ENCODE results near the gene SF3B5.
"Not testable (repeated sequence)": the region's sequence is repeated elsewhere in the genome, so short reads cannot be mapped to it uniquely, and the experiment has no call there.

SF3B5 gene

DNA sequence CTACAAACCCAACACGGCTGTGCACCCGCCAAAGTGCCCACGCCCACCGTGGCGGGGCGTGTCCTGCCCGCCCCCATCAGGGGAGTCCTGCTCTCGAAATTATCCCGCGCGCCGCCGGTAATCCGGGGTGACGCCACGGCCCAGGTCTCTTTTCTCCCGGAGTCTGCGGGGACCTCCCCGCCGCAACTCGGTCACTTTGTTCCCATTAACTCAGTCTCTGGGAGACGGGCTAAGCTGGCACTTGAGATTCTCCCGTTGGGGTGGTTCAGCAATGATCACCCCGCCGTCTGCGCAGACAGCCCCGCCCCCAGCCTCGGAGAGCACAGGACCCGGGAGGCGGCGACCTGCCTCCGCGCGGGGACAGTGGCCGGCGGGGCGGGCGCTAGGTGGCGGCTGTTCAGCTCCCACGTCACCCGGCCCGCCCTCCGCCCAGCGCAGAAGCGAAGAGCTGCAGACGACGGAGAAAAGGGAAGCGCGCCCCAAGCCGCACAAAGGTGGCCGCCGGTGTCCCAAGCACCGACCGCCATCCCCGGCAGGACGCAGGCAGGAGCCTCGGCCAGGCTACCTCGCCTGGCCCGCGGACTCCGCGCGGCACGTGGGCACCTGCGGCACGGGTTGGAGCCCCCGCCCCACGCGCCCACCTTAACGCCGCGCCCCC lies 31.5 kb downstream of the SF3B5 start:
- peaks cover 38% of the 10 kb centered on the region for H3K4me1 Mint-ChIP-seq (ENCODE audit: low read depth)
- no peaks in the 10 kb centered on the region for H3K9me3 Mint-ChIP-seq
- H3K27me3 Mint-ChIP-seq (ENCODE audit: low read depth): peaks cover 6% of the 10 kb centered on the region
- peak overlapping the region; percentile 88 for H3K4me3 Mint-ChIP-seq
- peak overlapping the region; percentile 83 for H3K27ac Mint-ChIP-seq
- H3K36me3 Mint-ChIP-seq (ENCODE audit: low read depth): peaks cover 2% of the 10 kb centered on the region

DNA sequence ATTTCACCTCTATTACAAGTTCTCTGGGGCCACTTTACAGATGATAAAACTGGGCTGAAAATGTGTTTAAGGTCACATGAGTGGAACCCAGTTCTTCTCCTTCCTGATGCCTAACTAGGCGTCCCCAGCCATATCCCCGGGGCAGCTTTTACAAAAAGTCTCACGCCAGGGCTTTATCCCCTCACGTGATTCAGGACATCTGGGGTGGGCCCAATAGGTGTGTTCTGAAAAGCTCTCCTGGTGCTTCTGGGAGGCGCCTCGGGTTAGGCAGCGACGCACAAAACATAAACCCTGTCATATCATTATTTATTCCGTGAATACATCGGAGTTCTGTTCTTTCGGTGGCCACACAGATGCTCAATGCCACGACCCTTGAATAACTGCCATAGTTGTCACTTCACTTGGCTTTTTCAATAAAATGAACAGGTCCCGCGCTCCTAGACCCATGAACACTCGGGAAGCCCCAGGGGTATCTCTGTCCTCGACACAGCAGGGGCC lies 32.1 kb downstream of the SF3B5 start:
- H3K4me3 Mint-ChIP-seq: peak overlapping the region; percentile 88
- H3K27me3 Mint-ChIP-seq (ENCODE audit: low read depth): peaks cover 6% of the 10 kb centered on the region
- H3K4me1 Mint-ChIP-seq (ENCODE audit: low read depth): peaks cover 35% of the 10 kb centered on the region
- H3K27ac Mint-ChIP-seq: peak overlapping the region; percentile 83
- no peaks in the 10 kb centered on the region for H3K9me3 Mint-ChIP-seq
- H3K36me3 Mint-ChIP-seq (ENCODE audit: low read depth): peaks cover 2% of the 10 kb centered on the region

DNA sequence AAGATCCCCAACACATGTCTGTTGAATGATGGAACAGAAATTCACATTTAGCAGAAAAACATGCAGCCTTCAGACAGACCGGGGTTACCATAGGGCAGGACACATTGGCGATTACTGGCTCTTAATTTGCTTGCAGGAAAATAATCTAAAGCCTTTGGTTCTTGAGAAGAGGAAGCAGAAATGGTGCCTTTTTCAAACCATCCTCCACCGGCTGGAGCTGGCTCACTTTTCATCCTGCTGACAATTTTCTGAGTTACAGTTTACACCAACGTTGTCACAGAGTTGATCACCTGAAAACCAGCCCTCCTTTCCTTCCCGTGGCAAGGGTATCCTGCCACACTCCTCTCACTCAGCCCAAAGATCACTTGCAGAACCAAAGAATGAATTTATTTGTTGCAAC lies 32.6 kb downstream of the SF3B5 start:
- Mint-ChIP-seq H3K9me3 (no peaks in the 10 kb centered on the region), H3K36me3 (ENCODE audit: low read depth) (peaks cover 2% of the 10 kb centered on the region), H3K27ac (peak overlapping the region; percentile 83), H3K27me3 (ENCODE audit: low read depth) (peaks cover 6% of the 10 kb centered on the region), H3K4me1 (ENCODE audit: low read depth) (peaks cover 36% of the 10 kb centered on the region), H3K4me3 (peak overlapping the region; percentile 88)

DNA sequence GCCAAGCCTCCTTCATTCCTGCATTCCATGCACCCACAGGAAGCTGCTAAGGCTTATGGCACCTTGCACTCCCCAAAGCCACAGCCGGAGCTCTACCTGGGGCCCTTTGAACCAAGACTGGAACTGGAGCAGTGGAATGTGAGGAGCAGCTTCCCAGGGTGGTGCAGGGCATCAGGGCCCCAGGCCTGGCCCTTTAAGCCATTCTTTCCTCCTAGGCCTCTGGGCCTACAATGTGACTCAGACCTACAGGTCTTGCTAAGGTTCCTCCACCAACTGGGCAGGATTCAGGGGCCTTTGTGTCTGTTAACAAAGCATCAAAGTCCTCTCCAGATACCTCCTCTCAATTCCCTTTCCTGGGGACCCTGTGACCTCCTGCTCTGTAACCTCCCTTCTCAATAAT lies 36.2 kb downstream of the SF3B5 start:
- Mint-ChIP-seq H3K27me3 (ENCODE audit: low read depth) (peaks cover 6% of the 10 kb centered on the region), H3K36me3 (ENCODE audit: low read depth) (no peaks in the 10 kb centered on the region), H3K9me3 (no peaks in the 10 kb centered on the region), H3K4me1 (ENCODE audit: low read depth) (peaks cover 35% of the 10 kb centered on the region), H3K27ac (no peak overlapping the region), H3K4me3 (no peak overlapping the region)

DNA sequence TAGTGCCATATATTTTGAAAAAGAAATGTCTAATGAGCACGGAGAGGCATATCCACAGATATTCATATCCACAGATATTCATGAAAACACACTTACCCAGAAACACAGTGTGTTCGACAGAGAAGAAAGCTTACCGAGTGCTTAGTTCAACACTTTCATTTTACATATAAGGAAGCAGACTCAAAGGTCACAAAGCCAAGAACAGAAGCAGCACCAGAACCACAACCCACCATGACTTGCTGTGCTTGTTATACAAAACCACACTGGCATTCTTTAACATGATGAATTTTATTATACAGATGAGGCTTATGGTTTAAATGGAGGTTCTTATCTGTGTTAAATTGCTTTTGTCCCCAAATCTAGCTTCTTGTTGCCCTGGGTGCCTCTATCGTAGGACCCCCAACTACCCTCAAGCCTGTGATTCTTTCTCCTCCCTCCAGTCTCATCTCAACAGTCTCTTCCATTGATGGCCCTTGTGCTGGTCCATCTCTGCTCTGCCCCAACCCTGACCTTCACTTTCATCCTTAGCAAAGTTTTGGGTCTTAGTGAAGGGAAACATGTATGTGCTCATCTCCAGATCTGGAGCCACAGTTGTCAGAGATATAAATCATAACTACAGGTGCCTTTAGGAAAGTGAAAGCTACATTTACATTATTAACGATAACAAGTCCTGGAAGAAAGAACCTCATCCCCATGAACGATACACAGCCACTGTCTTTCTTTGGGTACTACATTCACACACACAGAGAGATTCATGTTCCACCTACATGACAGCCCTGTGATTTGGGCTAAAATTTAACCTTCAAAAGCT lies 40.0 kb downstream of the SF3B5 start:
- H3K4me3 Mint-ChIP-seq: peak overlapping the region; percentile 90
- no peaks in the 10 kb centered on the region for H3K27me3 Mint-ChIP-seq (ENCODE audit: low read depth)
- peaks cover 28% of the 10 kb centered on the region for H3K4me1 Mint-ChIP-seq (ENCODE audit: low read depth)
- no peaks in the 10 kb centered on the region for H3K36me3 Mint-ChIP-seq (ENCODE audit: low read depth)
- no peaks in the 10 kb centered on the region for H3K9me3 Mint-ChIP-seq
- peak overlapping the region; percentile 99 for H3K27ac Mint-ChIP-seq

DNA sequence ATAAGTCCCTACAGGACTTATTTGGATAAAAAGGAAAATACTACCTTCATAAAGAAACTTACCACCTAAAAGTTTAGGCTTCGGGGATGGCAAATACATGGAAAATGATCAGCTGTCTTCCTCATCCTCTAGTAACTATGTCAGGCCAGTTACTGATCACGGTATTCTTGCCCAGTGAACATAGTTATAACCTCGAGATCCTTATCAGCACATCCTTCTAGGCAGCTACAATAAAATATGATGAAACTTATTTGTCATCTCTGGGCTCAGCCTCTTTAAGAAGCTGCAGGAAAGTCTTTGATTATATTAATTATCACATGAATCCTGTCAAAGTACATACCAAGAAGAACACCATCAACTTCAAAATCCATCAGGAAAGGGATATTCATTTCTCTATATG lies 41.8 kb downstream of the SF3B5 start:
- Mint-ChIP-seq H3K27ac (no peak overlapping the region), H3K36me3 (ENCODE audit: low read depth) (no peaks in the 10 kb centered on the region), H3K4me1 (ENCODE audit: low read depth) (peaks cover 28% of the 10 kb centered on the region), H3K9me3 (peaks cover 7% of the 10 kb centered on the region), H3K4me3 (no peak overlapping the region), H3K27me3 (ENCODE audit: low read depth) (no peaks in the 10 kb centered on the region)

DNA sequence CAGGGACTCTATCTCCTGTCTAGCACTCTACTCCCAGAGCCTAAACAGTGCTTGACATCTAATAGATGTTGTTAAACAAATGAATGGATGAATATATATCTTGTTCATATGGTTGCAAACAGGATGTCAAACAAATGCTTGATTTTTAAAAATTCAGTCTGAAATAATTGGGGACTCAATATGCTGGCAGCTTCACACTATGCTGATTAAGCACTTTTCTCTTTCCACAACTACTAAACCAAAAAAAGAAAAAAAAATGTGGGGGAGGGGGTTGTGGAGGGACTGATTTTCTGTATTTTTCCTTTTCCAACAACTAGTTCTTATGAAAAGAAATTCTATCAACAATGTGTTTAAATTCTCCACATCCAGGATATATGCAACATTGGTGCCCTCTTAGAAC lies 42.9 kb downstream of the SF3B5 start:
- Mint-ChIP-seq H3K9me3 (peaks cover 15% of the 10 kb centered on the region), H3K36me3 (ENCODE audit: low read depth) (peaks cover 2% of the 10 kb centered on the region), H3K27ac (no peak overlapping the region), H3K27me3 (ENCODE audit: low read depth) (no peaks in the 10 kb centered on the region), H3K4me3 (no peak overlapping the region), H3K4me1 (ENCODE audit: low read depth) (peaks cover 26% of the 10 kb centered on the region)

DNA sequence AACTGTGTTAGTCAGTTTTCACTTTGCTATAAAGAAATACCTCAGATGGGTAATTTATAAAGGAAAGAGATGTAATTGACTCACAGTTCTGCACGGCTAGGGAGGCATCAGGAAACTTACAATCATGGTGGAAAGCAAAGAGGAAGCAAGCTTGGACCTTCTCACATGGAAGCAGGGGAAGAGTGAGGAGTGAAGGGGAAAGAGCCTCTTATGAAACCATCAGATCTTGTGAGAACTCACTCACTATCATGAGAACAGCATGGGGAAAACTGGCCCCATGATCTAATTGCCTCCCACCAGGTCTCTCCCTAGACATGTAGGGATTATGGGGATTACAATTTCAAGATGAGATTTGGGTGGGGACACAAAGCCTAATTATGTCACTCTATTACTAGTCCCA lies 46.0 kb downstream of the SF3B5 start:
- Mint-ChIP-seq H3K4me1 (ENCODE audit: low read depth) (peaks cover 9% of the 10 kb centered on the region), H3K27me3 (ENCODE audit: low read depth) (no peaks in the 10 kb centered on the region), H3K4me3 (no peak overlapping the region), H3K36me3 (ENCODE audit: low read depth) (peaks cover 2% of the 10 kb centered on the region), H3K9me3 (peaks cover 15% of the 10 kb centered on the region), H3K27ac (no peak overlapping the region)

DNA sequence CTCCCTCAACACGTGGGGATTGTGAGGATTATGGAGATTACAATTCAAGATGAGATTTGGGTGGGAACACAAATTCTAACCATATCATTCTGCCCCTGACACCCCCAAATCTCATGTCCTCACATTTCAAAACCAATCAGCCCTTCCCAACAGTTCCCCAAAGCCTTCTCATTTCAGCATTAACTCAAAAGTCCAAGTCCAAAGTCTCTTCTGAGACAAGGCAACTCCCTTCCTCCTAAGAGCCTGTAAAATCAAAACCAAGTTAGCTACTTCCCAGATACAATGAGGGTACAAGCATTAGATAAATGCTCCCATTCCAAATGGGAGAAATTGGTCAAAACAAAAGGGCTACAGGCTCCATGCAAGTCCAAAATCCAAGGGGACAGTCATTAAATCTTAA lies 47.7 kb downstream of the SF3B5 start:
- H3K9me3 Mint-ChIP-seq: peaks cover 21% of the 10 kb centered on the region
- H3K27me3 Mint-ChIP-seq (ENCODE audit: low read depth): no peaks in the 10 kb centered on the region
- no peaks in the 10 kb centered on the region for H3K4me1 Mint-ChIP-seq (ENCODE audit: low read depth)
- peaks cover 2% of the 10 kb centered on the region for H3K36me3 Mint-ChIP-seq (ENCODE audit: low read depth)
- H3K27ac Mint-ChIP-seq: no peak overlapping the region
- no peak overlapping the region for H3K4me3 Mint-ChIP-seq

DNA sequence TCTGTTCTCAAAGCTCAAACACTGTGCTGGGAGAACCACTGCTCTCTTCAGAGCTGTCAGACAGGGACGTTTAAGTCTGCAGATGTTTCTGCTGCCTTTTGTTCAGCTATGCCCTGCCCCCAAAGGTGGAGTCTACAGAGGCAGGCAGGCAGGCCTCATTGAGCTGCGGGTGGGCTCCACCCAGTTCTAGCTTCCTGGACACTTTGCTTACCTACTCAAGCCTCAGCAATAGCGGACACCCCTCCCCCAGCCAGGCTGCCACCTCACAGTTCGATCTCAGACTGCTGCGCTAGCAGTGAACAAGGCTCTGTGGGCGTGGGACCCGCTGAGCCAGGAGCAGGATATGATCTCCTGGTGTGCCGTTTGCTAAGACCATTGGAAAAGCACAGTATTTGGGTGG lies 48.7 kb downstream of the SF3B5 start:
- H3K4me1 Mint-ChIP-seq (ENCODE audit: low read depth); H3K36me3 Mint-ChIP-seq (ENCODE audit: low read depth); H3K4me3 Mint-ChIP-seq; H3K27ac Mint-ChIP-seq; H3K27me3 Mint-ChIP-seq (ENCODE audit: low read depth): not testable (repeated sequence)
- peaks cover 22% of the 10 kb centered on the region for H3K9me3 Mint-ChIP-seq

DNA sequence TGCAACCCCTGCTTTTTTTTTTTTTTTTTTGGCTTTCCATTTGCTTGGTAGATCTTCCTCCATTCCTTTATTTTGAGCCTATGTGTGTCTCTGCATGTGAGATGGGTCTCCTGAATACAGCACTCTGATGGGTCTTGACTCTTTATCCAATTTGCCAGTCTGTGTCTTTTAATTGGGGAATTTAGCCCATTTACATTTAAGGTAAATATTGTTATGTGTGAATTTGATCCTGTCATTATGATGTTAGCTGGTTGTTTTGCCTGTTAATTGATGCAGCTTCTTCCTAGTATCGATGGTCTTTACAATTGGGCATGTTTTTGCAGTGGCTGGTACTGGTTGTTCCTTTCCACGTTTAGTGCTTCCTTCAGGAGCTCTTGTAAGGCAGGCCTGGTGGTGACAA lies 50.4 kb downstream of the SF3B5 start:
- not testable (repeated sequence) for H3K36me3 Mint-ChIP-seq (ENCODE audit: low read depth); H3K27me3 Mint-ChIP-seq (ENCODE audit: low read depth); H3K27ac Mint-ChIP-seq; H3K4me3 Mint-ChIP-seq; H3K4me1 Mint-ChIP-seq (ENCODE audit: low read depth)
- H3K9me3 Mint-ChIP-seq: peaks cover 22% of the 10 kb centered on the region

Measured in T-helper 1 cell treated with Interleukin-12 subunit alpha and Interleukin-12 subunit beta and Interleukin-4 antibody, amounts not matched to agents 30 μg/mL and 1 μg/mL, for 36 hours (primary cell).